SU-DHL-6 (cell line): Measurements from ENCODE around the gene IFNA14.
"Not testable (repeated sequence)": the region's sequence is repeated elsewhere in the genome, so short reads cannot be mapped to it uniquely, and the experiment has no call there.

Source experiments
- H2AFZ ChIP-seq: fragments of 200-600 bp; sonication (generic); 2 replicates; pipeline ENCODE4 v1.6.1; 2014; ENCODE audit warnings: low read depth, mild to moderate bottlenecking, moderate library complexity, mixed read lengths, antibody characterized with exemption, low read length; ENCODE audit not compliant: severe bottlenecking
- H3F3A ChIP-seq: fragments of 200-600 bp; shearing (Covaris generic); 2 replicates; pipeline ENCODE4 v1.6.0; 2016; ENCODE audit warnings: antibody characterized with exemption, mild to moderate bottlenecking; ENCODE audit not compliant: insufficient read depth
- H3K27ac ChIP-seq: fragments of 200-600 bp; sonication (generic); 2 replicates; pipeline ENCODE4 v1.5.1; 2016; ENCODE audit warnings: low read depth, mild to moderate bottlenecking, low read length, moderate library complexity, mixed read lengths
- H3K27me3 ChIP-seq: fragments of 200-600 bp; sonication (generic), shearing (Covaris generic); 2 replicates; pipeline ENCODE4 v1.6.0; 2014; ENCODE audit warnings: mild to moderate bottlenecking, low read length
- H3K36me3 ChIP-seq: fragments of 200-600 bp; sonication (generic); 2 replicates; pipeline ENCODE4 v1.6.1; 2014; ENCODE audit warnings: mild to moderate bottlenecking, low read length, mixed read lengths
- H3K4me2 ChIP-seq: fragments of 300-600, 200-600 bp; shearing (Covaris generic), sonication (generic); 2 replicates; pipeline ENCODE4 v1.6.0; 2014; ENCODE audit warnings: low read length, low read depth, mild to moderate bottlenecking; ENCODE audit not compliant: poor library complexity, severe bottlenecking
- H3K4me3 ChIP-seq: fragments of 200-600 bp; sonication (generic); 2 replicates; pipeline ENCODE4 v1.5.1; 2014; ENCODE audit warnings: antibody characterized with exemption, low read length, mild to moderate bottlenecking, mixed read lengths; ENCODE audit not compliant: insufficient read depth, poor library complexity, severe bottlenecking
- H3K79me2 ChIP-seq: fragments of 200-600 bp; sonication (generic); 2 replicates; pipeline ENCODE4 v1.6.1; 2014; ENCODE audit warnings: mild to moderate bottlenecking, low read length, moderate library complexity; ENCODE audit not compliant: insufficient read depth
- H3K9ac ChIP-seq: fragments of 200-600 bp; sonication (generic); 2 replicates; pipeline ENCODE4 v1.7.0; 2014; ENCODE audit warnings: mild to moderate bottlenecking, low read length
- H3K9me2 ChIP-seq: fragments of 200-600 bp; sonication (generic); replicated peaks from 2 replicates; pipeline ENCODE4 v1.6.1; 2014; ENCODE audit warnings: low read length; ENCODE audit not compliant: insufficient read depth
- H3K9me3 ChIP-seq: fragments of 200-600 bp; sonication (generic); 2 replicates; pipeline ENCODE4 v1.6.1; 2014; ENCODE audit warnings: low read length, mixed read lengths; ENCODE audit not compliant: insufficient read depth
- H4K20me1 ChIP-seq: fragments of 200-600 bp; sonication (generic); 2 replicates; pipeline ENCODE4 v1.6.1; 2014; ENCODE audit warnings: low read depth, mild to moderate bottlenecking, antibody characterized with exemption, low read length, moderate library complexity, mixed read lengths
- EZH2phosphoT487 ChIP-seq: fragments of 200-600 bp; sonication (generic), shearing (Covaris generic); conservative IDR thresholded peaks from 2 replicates; pipeline ENCODE4 v1.6.1; 2018; ENCODE audit warnings: mild to moderate bottlenecking, antibody characterized with exemption, low read length, moderate library complexity, mixed read lengths
- TF ChIP-seq, protein P1 (sequence below): fragments of 200-600 bp; sonication (generic); IDR thresholded peaks from one replicate; pipeline ENCODE4 v1.5.1; 2017; ENCODE audit warnings: antibody characterized with exemption, mild to moderate bottlenecking, low read length, moderate library complexity; ENCODE audit not compliant: insufficient read depth, poor library complexity, severe bottlenecking

The IFNA14 gene

DNA sequence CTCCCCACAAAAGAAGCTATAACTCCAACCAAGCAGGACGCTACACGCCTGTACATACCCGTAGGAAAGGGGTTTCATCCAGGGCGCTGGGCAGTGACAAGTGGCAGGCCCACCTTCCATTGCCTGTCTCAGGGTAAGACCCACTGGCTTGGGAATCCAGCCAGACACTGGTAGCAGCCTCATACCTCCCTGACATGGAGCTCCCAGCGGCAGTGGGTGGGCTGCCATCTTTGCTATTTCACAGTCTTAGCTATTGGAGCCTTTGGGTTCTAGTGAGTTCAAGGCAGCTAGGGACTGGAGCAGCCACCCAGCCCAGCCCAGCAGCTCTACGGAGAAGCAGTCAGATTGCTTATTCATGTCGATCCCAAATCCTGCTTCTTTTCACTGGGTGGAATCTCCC lies 29.5 kb downstream of the IFNA14 start:
- Histone ChIP-seq H4K20me1 (no peaks in the 10 kb centered on the region), H3K36me3 (no peaks in the 10 kb centered on the region), H3K27ac (no peak overlapping the region), H3K9me3 (no peaks in the 10 kb centered on the region), H3K4me2 (no peak overlapping the region), H3K4me3 (no peak overlapping the region), H3K79me2 (no peaks in the 10 kb centered on the region), H3F3A (no peaks in the 10 kb centered on the region), H3K27me3 (no peaks in the 10 kb centered on the region), H2AFZ (no peak overlapping the region), H3K9ac (no peak overlapping the region), H3K9me2 (no peaks in the 10 kb centered on the region)
- TF ChIP-seq, protein P1, sequence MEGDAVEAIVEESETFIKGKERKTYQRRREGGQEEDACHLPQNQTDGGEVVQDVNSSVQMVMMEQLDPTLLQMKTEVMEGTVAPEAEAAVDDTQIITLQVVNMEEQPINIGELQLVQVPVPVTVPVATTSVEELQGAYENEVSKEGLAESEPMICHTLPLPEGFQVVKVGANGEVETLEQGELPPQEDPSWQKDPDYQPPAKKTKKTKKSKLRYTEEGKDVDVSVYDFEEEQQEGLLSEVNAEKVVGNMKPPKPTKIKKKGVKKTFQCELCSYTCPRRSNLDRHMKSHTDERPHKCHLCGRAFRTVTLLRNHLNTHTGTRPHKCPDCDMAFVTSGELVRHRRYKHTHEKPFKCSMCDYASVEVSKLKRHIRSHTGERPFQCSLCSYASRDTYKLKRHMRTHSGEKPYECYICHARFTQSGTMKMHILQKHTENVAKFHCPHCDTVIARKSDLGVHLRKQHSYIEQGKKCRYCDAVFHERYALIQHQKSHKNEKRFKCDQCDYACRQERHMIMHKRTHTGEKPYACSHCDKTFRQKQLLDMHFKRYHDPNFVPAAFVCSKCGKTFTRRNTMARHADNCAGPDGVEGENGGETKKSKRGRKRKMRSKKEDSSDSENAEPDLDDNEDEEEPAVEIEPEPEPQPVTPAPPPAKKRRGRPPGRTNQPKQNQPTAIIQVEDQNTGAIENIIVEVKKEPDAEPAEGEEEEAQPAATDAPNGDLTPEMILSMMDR: no peak
- no peak for TF ChIP-seq EZH2phosphoT487

DNA sequence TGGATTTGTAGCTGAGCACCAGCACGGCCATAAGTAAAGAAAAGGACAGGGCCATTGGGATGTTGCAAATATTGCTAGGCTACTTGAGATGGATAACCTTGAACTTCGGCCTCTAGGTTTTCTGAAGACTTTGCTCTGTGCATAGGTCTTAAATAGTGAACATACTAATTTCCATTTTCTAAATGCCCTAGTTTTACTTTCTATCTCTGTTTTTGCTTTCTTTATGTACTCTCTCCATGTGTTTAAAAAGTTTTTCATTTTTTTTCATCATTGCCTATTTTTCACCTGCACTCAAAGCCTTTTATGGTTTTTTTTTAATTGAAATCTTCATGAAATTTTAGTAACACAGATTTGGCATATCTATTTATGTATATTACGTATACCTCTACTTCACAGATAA lies 32.8 kb downstream of the IFNA14 start, which contains the start of gene IFNA10:
IFNA10 (minus strand) TSS at position 101 of the 400 bp plus-strand sequence; CDS start at position 55, 46 bp downstream.
- H3K9ac ChIP-seq, H4K20me1 ChIP-seq, H2AFZ ChIP-seq, H3K4me2 ChIP-seq, H3K4me3 ChIP-seq, H3K36me3 ChIP-seq, H3K79me2 ChIP-seq, H3K9me3 ChIP-seq, H3F3A ChIP-seq, H3K27ac ChIP-seq, H3K9me2 ChIP-seq, H3K27me3 ChIP-seq: not testable (repeated sequence)

DNA sequence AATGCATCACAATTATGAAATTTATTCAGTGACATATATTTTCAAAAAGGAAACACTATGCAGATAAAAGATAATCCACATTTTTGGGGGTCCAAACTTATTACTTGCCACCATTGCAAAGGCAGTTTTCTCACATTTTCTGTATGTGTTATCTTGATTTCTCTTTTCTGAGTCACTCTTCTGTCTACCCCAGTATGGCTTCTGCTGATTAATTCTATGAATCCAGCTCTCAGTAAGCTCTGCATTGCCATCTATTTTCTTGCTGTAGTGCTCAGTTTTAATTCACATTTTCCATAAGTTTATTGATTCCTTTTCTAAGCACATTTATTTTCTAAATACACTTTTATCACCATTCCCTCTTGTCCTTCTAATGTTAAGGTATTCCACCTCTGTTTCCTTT lies 34.6 kb downstream of the IFNA14 start:
- TF ChIP-seq, protein P1: no peak
- TF ChIP-seq EZH2phosphoT487: no peak
- Histone ChIP-seq H3K36me3 (no peaks in the 10 kb centered on the region), H4K20me1 (no peaks in the 10 kb centered on the region), H3K27me3 (no peaks in the 10 kb centered on the region), H3K4me2 (no peak overlapping the region), H2AFZ (no peak overlapping the region), H3K4me3 (no peak overlapping the region), H3K9ac (no peak overlapping the region), H3K9me2 (no peaks in the 10 kb centered on the region), H3F3A (no peaks in the 10 kb centered on the region), H3K79me2 (no peaks in the 10 kb centered on the region), H3K27ac (no peak overlapping the region), H3K9me3 (no peaks in the 10 kb centered on the region)

DNA sequence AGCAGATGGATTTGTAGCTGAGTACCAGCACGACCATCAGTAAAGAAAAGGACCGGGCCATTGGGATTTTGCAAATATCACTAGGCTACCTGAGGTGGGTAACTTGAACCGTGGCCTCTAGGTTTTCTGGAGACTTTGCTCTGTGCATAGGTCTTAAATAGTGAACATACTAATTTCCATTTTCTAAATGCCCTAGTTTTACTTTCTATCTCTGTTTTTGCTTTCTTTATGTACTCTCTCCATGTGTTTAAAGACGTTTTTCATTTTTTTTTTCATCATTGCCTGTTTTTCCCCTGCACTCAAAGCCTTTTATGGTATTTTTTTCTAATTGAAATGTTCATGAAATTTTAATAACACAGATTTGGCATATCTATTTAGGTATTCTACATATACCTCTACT lies 37.7 kb downstream of the IFNA14 start, which contains the start of gene IFNA7:
IFNA7 (minus strand) TSS at position 101 of the 400 bp plus-strand sequence; CDS start at position 61, 40 bp downstream.
- H3K9me2 ChIP-seq, H4K20me1 ChIP-seq, H3K27ac ChIP-seq: not testable (repeated sequence)

More for the DNA sequence above, 37.7 kb downstream of the IFNA14 start, which contains the start of gene IFNA7:
- not testable (repeated sequence) for H3K4me3 ChIP-seq, H3K9me3 ChIP-seq, H3K36me3 ChIP-seq, H3K79me2 ChIP-seq, H3K27me3 ChIP-seq, H3K4me2 ChIP-seq, H3K9ac ChIP-seq, H2AFZ ChIP-seq, H3F3A ChIP-seq
